DND-41 (cell line): Measurements from ENCODE around the gene UNCX.

Source experiments
- ATAC-seq: fragments of 200-7000 bp; cut with Tn5 transposase; 3 replicates; pipeline ENCODE4 v1.9.1; 2021; ENCODE audit warnings: low read depth; ENCODE audit not compliant: insufficient read depth
- DNase-seq: peaks from one replicate; pipeline ENCODE4 v3.0.0-alpha.2; 2020
- H2AFZ ChIP-seq: 2 replicates; pipeline ENCODE4 v1.6.0; 2012; ENCODE audit warnings: low read depth, low read length
- H3K27ac ChIP-seq: 2 replicates; pipeline ENCODE4 v1.5.1; 2012; ENCODE audit warnings: low read length, inconsistent platforms
- H3K27me3 ChIP-seq: fragments of 200-600 bp; sonication (generic); 2 replicates; pipeline ENCODE4 v1.6.0; 2012; ENCODE audit warnings: low read length, mild to moderate bottlenecking, inconsistent platforms; ENCODE audit not compliant: insufficient read depth, poor library complexity
- H3K36me3 ChIP-seq: 2 replicates; pipeline ENCODE4 v1.5.1; 2012; ENCODE audit warnings: low read length, inconsistent platforms; ENCODE audit not compliant: insufficient read depth
- H3K4me1 ChIP-seq: 2 replicates; pipeline ENCODE4 v1.5.1; 2012; ENCODE audit warnings: mild to moderate bottlenecking, low read length; ENCODE audit not compliant: insufficient read depth
- H3K4me2 ChIP-seq: 2 replicates; pipeline ENCODE4 v1.6.0; 2012; ENCODE audit warnings: mild to moderate bottlenecking, moderate library complexity, low read length, inconsistent platforms; ENCODE audit not compliant: insufficient read depth
- H3K4me3 ChIP-seq, 2 experiments: fragments of 200-600 bp in 1 of 2; shearing (Covaris generic) in 1 of 2; 2 replicates each; pipeline ENCODE4 v1.5.1; 2012 to 2016; ENCODE audit warnings: inconsistent platforms in 2 of 2, low read length in 2 of 2, mild to moderate bottlenecking in 2 of 2, low read depth in 1 of 2, moderate library complexity in 1 of 2
- H3K79me2 ChIP-seq: 2 replicates; pipeline ENCODE4 v1.6.0; 2012; ENCODE audit warnings: low read length, inconsistent platforms; ENCODE audit not compliant: insufficient read depth
- H3K9ac ChIP-seq: 2 replicates; pipeline ENCODE4 v1.6.0; 2012; ENCODE audit warnings: low read depth, mild to moderate bottlenecking, inconsistent platforms, low read length, moderate library complexity
- H3K9me3 ChIP-seq: 2 replicates; pipeline ENCODE4 v1.5.1; 2012; ENCODE audit warnings: low read length, moderate library complexity, mild to moderate bottlenecking, inconsistent platforms; ENCODE audit not compliant: insufficient read depth, severe bottlenecking
- H4K20me1 ChIP-seq: 2 replicates; pipeline ENCODE4 v1.6.0; 2012; ENCODE audit warnings: low read length; ENCODE audit not compliant: insufficient read depth
- CTCF ChIP-seq: IDR thresholded peaks from 2 replicates; pipeline ENCODE4 v1.5.1; 2012; ENCODE audit warnings: borderline replicate concordance, low read length, moderate library complexity, mild to moderate bottlenecking; ENCODE audit not compliant: poor library complexity, severe bottlenecking; ENCODE audit errors: extremely low read depth
- EZH2 ChIP-seq: IDR thresholded peaks from 3 replicates; pipeline ENCODE4 v1.6.1; 2012; ENCODE audit warnings: borderline replicate concordance, low read depth, mild to moderate bottlenecking, moderate library complexity, low read length, inconsistent platforms; ENCODE audit not compliant: severe bottlenecking

The UNCX gene

GRCh38 chr7:1223196-1223981, 9.3 kb upstream of the UNCX start:
- Histone ChIP-seq H3K4me1 (no peaks in the 10 kb centered on the region), H3K36me3 (no peaks in the 10 kb centered on the region), H3K9me3 (no peaks in the 10 kb centered on the region), H4K20me1 (0 out of 2 replicates have a peak, but pooled peaks cover 3% of the 10 kb centered on the region), H3K4me2 (no peak overlapping the region), H3K4me3 (no peak overlapping the region), H3K9ac (no peak overlapping the region), H3K27ac (no peak overlapping the region), H3K27me3 (no peaks in the 10 kb centered on the region), H3K79me2 (no peaks in the 10 kb centered on the region), H2AFZ (no peak overlapping the region)
- TF ChIP-seq EZH2 (no peak), CTCF (no peak)
- no peak for ATAC-seq
- DNase-seq = no peak

GRCh38 chr7:1224086-1224716, 8.5 kb upstream of the UNCX start:
- no peak overlapping the region for H3K4me2 ChIP-seq
- no peak for DNase-seq
- 0 out of 2 replicates have a peak, but pooled peaks cover 3% of the 10 kb centered on the region for H4K20me1 ChIP-seq
- no peak overlapping the region for H2AFZ ChIP-seq
- H3K79me2 ChIP-seq = no peaks in the 10 kb centered on the region
- H3K27ac ChIP-seq = no peak overlapping the region
- TF ChIP-seq EZH2 (no peak), CTCF (no peak)
- H3K9me3 ChIP-seq = no peaks in the 10 kb centered on the region
- H3K36me3 ChIP-seq = no peaks in the 10 kb centered on the region
- H3K9ac ChIP-seq = no peak overlapping the region
- no peaks in the 10 kb centered on the region for H3K4me1 ChIP-seq
- H3K4me3 ChIP-seq = no peak overlapping the region
- ATAC-seq = no peak
- H3K27me3 ChIP-seq = no peaks in the 10 kb centered on the region

GRCh38 chr7:1225030-1225429, 7.6 kb upstream of the UNCX start:
- H3K9ac ChIP-seq = no peak overlapping the region
- H3K9me3 ChIP-seq = no peaks in the 10 kb centered on the region
- DNase-seq (no peak), ATAC-seq (no peak)
- H4K20me1 ChIP-seq = 0 out of 2 replicates have a peak, but pooled peaks cover 3% of the 10 kb centered on the region
- H3K4me2 ChIP-seq = no peak overlapping the region
- no peak overlapping the region for H2AFZ ChIP-seq
- H3K79me2 ChIP-seq = no peaks in the 10 kb centered on the region
- H3K36me3 ChIP-seq = no peaks in the 10 kb centered on the region
- no peak overlapping the region for H3K4me3 ChIP-seq
- no peak for TF ChIP-seq CTCF
- no peak for TF ChIP-seq EZH2
- H3K4me1 ChIP-seq = no peaks in the 10 kb centered on the region
- no peaks in the 10 kb centered on the region for H3K27me3 ChIP-seq
- H3K27ac ChIP-seq = no peak overlapping the region
